Suprapubic skin (tissue), 4 donors: ENCODE measurements around the gene TMEM253.

Source experiments
- CTCF ChIP-seq, 2 donors: fragments of 200-600 bp in 1 of 2; fragments of 450-650 bp in 1 of 2; sonication (generic) in 1 of 2; IDR thresholded peaks; one replicate each; pipeline ENCODE4 v1.5.1; 2016 to 2019; ENCODE audit warnings: antibody characterized with exemption in 2 of 2, mild to moderate bottlenecking in 1 of 2, moderate library complexity in 1 of 2
- EP300 ChIP-seq: sonication (generic); formaldehyde crosslinking; IDR thresholded peaks from one replicate; pipeline ENCODE4 v1.6.1; 2017; ENCODE audit warnings: antibody characterized with exemption
- POLR2A ChIP-seq, 2 donors: fragments of 450-650 bp; IDR thresholded peaks; one replicate each; pipeline ENCODE4 v1.6.1; 2017; ENCODE audit warnings: antibody characterized with exemption in 2 of 2, mild to moderate bottlenecking in 2 of 2, moderate library complexity in 2 of 2
- POLR2AphosphoS5 ChIP-seq, 3 donors: sonication (generic); formaldehyde crosslinking; IDR thresholded peaks; one replicate each; pipeline ENCODE4 v1.6.1; 2017; ENCODE audit warnings: antibody characterized with exemption in 3 of 3

GRCh38 chr14:21054123-21054767 is 46.6 kb upstream of the TMEM253 start:
- TF ChIP-seq POLR2A (IDR thresholded peaks at IDR 0.05): no peak
- no peak for TF ChIP-seq CTCF (IDR thresholded peaks at IDR 0.05)
- no peak for TF ChIP-seq EP300
- TF ChIP-seq POLR2AphosphoS5 (IDR thresholded peaks at IDR 0.05): no peak
